Natural killer cell (primary cell): ENCODE measurements around the gene DIAPH1. TPM values are rescaled to one million over a fixed set of nuclear protein-coding genes. Genes with fewer than 3 reads are reported as not detected.

Experiments used
- ATAC-seq, 3 donors: fragments of 150-1000 bp in 2 of 3; fragments of 200-7000 bp in 1 of 3; cut with Tn5 transposase; 1 replicate in 1 of 3; 2 replicates in 2 of 3; pipeline ENCODE4 v1.10.0; 2021; ENCODE audit warnings: mild to moderate bottlenecking in 2 of 3, moderate library complexity in 2 of 3
- DNase-seq, 2 donors: peaks; one replicate each; pipeline versions ENCODE4 v3.0.0 to v3.0.0-alpha.2; 2013 to 2021; ENCODE audit warnings: mixed read lengths in 1 of 2
- H3K27ac ChIP-seq: one replicate; pipeline ENCODE4 v1.5.1; 2013; ENCODE audit warnings: mild to moderate bottlenecking, low read length
- H3K27me3 ChIP-seq: one replicate; pipeline ENCODE4 v1.6.1; 2013; ENCODE audit warnings: low read length; ENCODE audit not compliant: control insufficient read depth, insufficient read depth
- H3K36me3 ChIP-seq: one replicate; pipeline ENCODE4 v1.6.1; 2013; ENCODE audit warnings: low read length; ENCODE audit not compliant: control insufficient read depth, insufficient read depth
- H3K4me1 ChIP-seq: one replicate; pipeline ENCODE4 v1.6.1; 2013; ENCODE audit warnings: low read length; ENCODE audit not compliant: control insufficient read depth, insufficient read depth
- H3K4me3 ChIP-seq: one replicate; pipeline ENCODE4 v1.5.1; 2013; ENCODE audit warnings: low read length
- H3K9me3 ChIP-seq: one replicate; pipeline ENCODE4 v1.6.1; 2013; ENCODE audit warnings: low read length; ENCODE audit not compliant: control insufficient read depth, insufficient read depth
- H3K27ac Mint-ChIP-seq, 2 donors: one replicate each; pipeline ENCODE4 v1.8.0; 2022; ENCODE audit warnings: mild to moderate bottlenecking in 2 of 2, mixed read lengths in 2 of 2, moderate library complexity in 1 of 2
- H3K27me3 Mint-ChIP-seq, 2 donors: one replicate each; pipeline ENCODE4 v1.8.0; 2022; ENCODE audit warnings: low read depth in 2 of 2, mixed read lengths in 2 of 2
- H3K36me3 Mint-ChIP-seq: one replicate; pipeline ENCODE4 v1.8.0; 2022; ENCODE audit warnings: mixed read lengths
- H3K4me1 Mint-ChIP-seq, 2 donors: one replicate each; pipeline ENCODE4 v1.8.0; 2022; ENCODE audit warnings: mixed read lengths in 2 of 2
- H3K4me3 Mint-ChIP-seq: one replicate; pipeline ENCODE4 v1.8.0; 2022; ENCODE audit warnings: mild to moderate bottlenecking, moderate library complexity, mixed read lengths
- H3K9me3 Mint-ChIP-seq, 2 donors: one replicate each; pipeline ENCODE4 v1.8.0; 2022; ENCODE audit warnings: mixed read lengths in 2 of 2
- WGBS: methylation state at CpG from one replicate; pipeline ENCODE4 v1.1.7; 2013; ENCODE audit warnings: missing lambda C conversion rate; ENCODE audit not compliant: insufficient coverage; 5-methylcytosine and 5-hydroxymethylcytosine counted together
- intact Hi-C: fragments of 100-400 bp; cut with micrococcal nuclease; formaldehyde crosslinking; loops from one replicate; pipeline ENCODE4 v1.14.2; 2022
- total RNA-seq, 4 donors: library from RNA; stranded (reverse); fragments of 120-200 nt in 1 of 4; gene quantifications; one replicate each; pipeline versions ENCODE4 v1.2.3 to v1.2.4, GENCODE V29; 2013 to 2022
- TF ChIP-seq, protein P1 (sequence below): fragments of 200-600 bp; IDR thresholded peaks from one replicate; pipeline ENCODE4 v1.8.0; 2022; ENCODE audit warnings: antibody characterized with exemption

Gene DIAPH1
- total RNA-seq, 3 donors from 2014 or later (not counting 1 experiment from before 2014, with no cell fraction given), result 410 to 456 (median 419) TPM

DNA sequence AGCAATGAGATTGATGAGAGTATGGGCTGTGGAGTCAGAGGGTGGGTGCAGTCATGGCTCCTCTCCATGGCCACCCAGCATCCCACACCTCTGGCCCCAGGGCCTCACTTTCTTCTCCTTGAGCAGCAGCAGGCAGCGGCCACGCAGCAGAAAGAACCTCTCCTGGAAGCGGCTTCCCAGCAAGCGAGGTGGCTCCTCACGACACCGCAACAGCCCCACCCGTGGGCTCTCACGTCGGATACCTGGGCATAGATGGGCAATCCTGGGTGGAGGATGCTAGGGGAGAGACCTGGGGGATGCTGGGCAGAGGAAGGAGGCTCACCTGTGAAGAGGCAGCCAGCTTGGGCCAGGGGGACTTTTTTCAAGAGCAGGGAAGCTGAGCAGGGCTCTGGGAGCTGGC is 37.6 kb upstream of the DIAPH1 start:
- intact Hi-C loops, result no loop called here
- no peak overlapping the region for H3K4me3 ChIP-seq
- H3K27me3 ChIP-seq, result no peaks in the 10 kb centered on the region
- ATAC-seq, result no peak
- Mint-ChIP-seq H3K27ac (no peak overlapping the region), H3K4me1 (peaks cover 9 to 10% of the 10 kb centered on the region in 2 donors), H3K27me3 (no peaks in the 10 kb centered on the region), H3K9me3 (no peaks in the 10 kb centered on the region), H3K4me3 (no peak overlapping the region), H3K36me3 (no peaks in the 10 kb centered on the region)
- peaks cover 7% of the 10 kb centered on the region for H3K4me1 ChIP-seq
- H3K27ac ChIP-seq, result no peak overlapping the region
- TF ChIP-seq, protein P1, sequence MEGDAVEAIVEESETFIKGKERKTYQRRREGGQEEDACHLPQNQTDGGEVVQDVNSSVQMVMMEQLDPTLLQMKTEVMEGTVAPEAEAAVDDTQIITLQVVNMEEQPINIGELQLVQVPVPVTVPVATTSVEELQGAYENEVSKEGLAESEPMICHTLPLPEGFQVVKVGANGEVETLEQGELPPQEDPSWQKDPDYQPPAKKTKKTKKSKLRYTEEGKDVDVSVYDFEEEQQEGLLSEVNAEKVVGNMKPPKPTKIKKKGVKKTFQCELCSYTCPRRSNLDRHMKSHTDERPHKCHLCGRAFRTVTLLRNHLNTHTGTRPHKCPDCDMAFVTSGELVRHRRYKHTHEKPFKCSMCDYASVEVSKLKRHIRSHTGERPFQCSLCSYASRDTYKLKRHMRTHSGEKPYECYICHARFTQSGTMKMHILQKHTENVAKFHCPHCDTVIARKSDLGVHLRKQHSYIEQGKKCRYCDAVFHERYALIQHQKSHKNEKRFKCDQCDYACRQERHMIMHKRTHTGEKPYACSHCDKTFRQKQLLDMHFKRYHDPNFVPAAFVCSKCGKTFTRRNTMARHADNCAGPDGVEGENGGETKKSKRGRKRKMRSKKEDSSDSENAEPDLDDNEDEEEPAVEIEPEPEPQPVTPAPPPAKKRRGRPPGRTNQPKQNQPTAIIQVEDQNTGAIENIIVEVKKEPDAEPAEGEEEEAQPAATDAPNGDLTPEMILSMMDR, result no peak
- H3K36me3 ChIP-seq, result peaks cover 4% of the 10 kb centered on the region
- DNase-seq, result no peak
- no peaks in the 10 kb centered on the region for H3K9me3 ChIP-seq
- WGBS, result 90% methylated on average over 9 of the region's 9 CpGs

- peaks cover 18% of the 10 kb centered on the region for H3K4me1 ChIP-seq
- H3K27ac ChIP-seq, result no peak overlapping the region
- H3K9me3 Mint-ChIP-seq, result no peaks in the 10 kb centered on the region
- WGBS, result 86% methylated on average over 7 of the region's 7 CpGs
- no peaks in the 10 kb centered on the region for H3K27me3 ChIP-seq
- peaks cover 3% of the 10 kb centered on the region for H3K36me3 ChIP-seq
- H3K4me3 Mint-ChIP-seq, result no peak overlapping the region
- H3K4me3 ChIP-seq, result no peak overlapping the region
- TF ChIP-seq, protein P1, result no peak
- H3K4me1 Mint-ChIP-seq, result peaks cover 16 to 23% of the 10 kb centered on the region in 2 donors
- no peaks in the 10 kb centered on the region for H3K27me3 Mint-ChIP-seq
- DNase-seq (no peak), ATAC-seq (no peak)
- intact Hi-C loops, result no loop called here
- H3K36me3 Mint-ChIP-seq, result no peaks in the 10 kb centered on the region
- H3K9me3 ChIP-seq, result no peaks in the 10 kb centered on the region
- H3K27ac Mint-ChIP-seq, result no peak overlapping the region
These were observed 36.2 kb upstream of the DIAPH1 start for GRCh38 chr5:141655020-141655419.

DNA sequence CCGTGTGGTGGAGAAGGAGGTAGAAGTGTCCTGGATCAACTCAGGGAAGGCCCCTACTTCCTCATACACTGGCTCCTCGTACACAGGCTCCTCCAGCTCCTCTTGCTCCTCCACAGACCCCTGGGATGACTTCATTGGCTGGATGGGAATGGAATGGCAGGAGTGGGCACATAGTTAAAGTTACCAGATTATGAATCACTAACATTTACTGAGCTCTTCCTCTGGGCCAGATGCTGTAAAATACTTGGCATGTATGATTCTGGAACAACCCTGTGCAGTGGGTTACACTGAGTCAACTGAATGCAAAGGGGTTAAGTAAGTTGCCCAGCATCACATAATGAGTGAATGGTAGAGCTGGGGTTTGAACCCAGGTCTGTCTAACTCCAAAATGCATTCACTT is 35.5 kb upstream of the DIAPH1 start:
- peaks cover 24 to 31% of the 10 kb centered on the region in 2 donors for H3K4me1 Mint-ChIP-seq
- DNase-seq (no peak), ATAC-seq (no peak)
- TF ChIP-seq, protein P1, result no peak
- no peaks in the 10 kb centered on the region for H3K9me3 ChIP-seq
- H3K4me3 Mint-ChIP-seq, result no peak overlapping the region
- no peaks in the 10 kb centered on the region for H3K27me3 ChIP-seq
- H3K4me1 ChIP-seq, result peaks cover 18% of the 10 kb centered on the region
- no peak overlapping the region for H3K27ac Mint-ChIP-seq
- intact Hi-C loops, result no loop called here
- 60% methylated on average over 1 of the region's 2 CpGs for WGBS
- H3K4me3 ChIP-seq, result no peak overlapping the region
- no peaks in the 10 kb centered on the region for H3K36me3 Mint-ChIP-seq
- H3K36me3 ChIP-seq, result peaks cover 3% of the 10 kb centered on the region
- no peaks in the 10 kb centered on the region for H3K27me3 Mint-ChIP-seq
- H3K9me3 Mint-ChIP-seq, result no peaks in the 10 kb centered on the region
- no peak overlapping the region for H3K27ac ChIP-seq

DNA sequence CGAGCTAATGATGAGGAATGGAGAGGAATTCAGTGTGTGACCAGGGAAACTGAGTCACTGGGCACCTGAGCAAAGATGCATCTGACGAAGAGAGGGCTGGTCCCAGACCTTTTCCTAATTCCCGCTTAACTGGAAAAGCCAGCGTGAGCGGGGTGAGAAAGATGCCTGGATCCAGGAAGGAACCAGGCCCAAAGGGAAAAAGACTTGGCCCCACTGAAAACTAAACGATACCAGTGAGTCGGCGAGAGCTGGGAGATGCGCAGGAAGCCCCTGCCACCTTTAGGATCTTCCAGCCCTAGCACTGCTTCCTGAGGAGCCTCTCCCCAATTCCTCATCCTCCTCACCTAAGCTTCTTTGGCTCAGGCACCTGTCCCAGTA is 32.9 kb upstream of the DIAPH1 start:
- Mint-ChIP-seq H3K27ac (peak overlapping the region; percentile 74 to 95), H3K36me3 (no peaks in the 10 kb centered on the region), H3K4me3 (peak overlapping the region; percentile 95), H3K4me1 (peaks cover 34 to 41% of the 10 kb centered on the region in 2 donors), H3K9me3 (no peaks in the 10 kb centered on the region), H3K27me3 (no peaks in the 10 kb centered on the region)
- H3K9me3 ChIP-seq, result no peaks in the 10 kb centered on the region
- ATAC-seq (no peak), DNase-seq (no peak)
- 64% methylated on average over 9 of the region's 9 CpGs for WGBS
- H3K4me1 ChIP-seq, result peaks cover 18% of the 10 kb centered on the region
- H3K27ac ChIP-seq, result peak overlapping the region; percentile 73
- no peaks in the 10 kb centered on the region for H3K27me3 ChIP-seq
- TF ChIP-seq, protein P1, result no peak
- intact Hi-C loops, result loop anchor here (1.0 kb wide), 2 partner anchors 15 to 32 kb away; partner anchors contain the start of genes HDAC3 and RELL2
- peaks cover 6% of the 10 kb centered on the region for H3K36me3 ChIP-seq
- H3K4me3 ChIP-seq, result peak overlapping the region; percentile 64
